ENCODE measurements around the gene SFXN2.

SFXN2 gene

GRCh38 chr10:102668326-102669107 lies 45.9 kb upstream of the SFXN2 start:
- Histone ChIP-seq H3K27ac (ENCODE audit: low read depth, low read length) (no peak overlapping the region), H3K4me1 (ENCODE audit: control insufficient read depth, low read length) (peaks cover 3% of the 10 kb centered on the region), H3K36me3 (ENCODE audit: control insufficient read depth, low read length) (no peaks in the 10 kb centered on the region), H3K79me2 (ENCODE audit: control insufficient read depth, low read length) (no peaks in the 10 kb centered on the region), H3K9me3 (ENCODE audit: control insufficient read depth, insufficient read depth, low read length) (no peaks in the 10 kb centered on the region), H3K4me3 (ENCODE audit: low read length) (no peak overlapping the region), H4K20me1 (ENCODE audit: control insufficient read depth, insufficient read depth, low read depth, low read length) (no peaks in the 10 kb centered on the region), H3K27me3 (ENCODE audit: control insufficient read depth, low read length) (no peaks in the 10 kb centered on the region), H3K9me2 (replicated peaks; ENCODE audit: control insufficient read depth, low read length) (no peaks in the 10 kb centered on the region), H3F3A (ENCODE audit: control insufficient read depth, insufficient read depth) (0 out of 2 replicates have a peak, but pooled peaks cover 4% of the 10 kb centered on the region), H3K4me2 (ENCODE audit: low read length) (no peak overlapping the region)
- TF ChIP-seq EZH2phosphoT487 (IDR thresholded peaks at IDR 0.05; ENCODE audit: borderline replicate concordance, low read length) (no peak), CTCF (IDR thresholded peaks at IDR 0.05; ENCODE audit: low read depth, low read length, poor library complexity, severe bottlenecking) (no peak)

GRCh38 chr10:102669206-102670064 lies 45.0 kb upstream of the SFXN2 start:
- H3F3A ChIP-seq (ENCODE audit: control insufficient read depth, insufficient read depth): 0 out of 2 replicates have a peak, but pooled peaks cover 3% of the 10 kb centered on the region
- H4K20me1 ChIP-seq (ENCODE audit: control insufficient read depth, insufficient read depth, low read depth, low read length): no peaks in the 10 kb centered on the region
- no peaks in the 10 kb centered on the region for H3K36me3 ChIP-seq (ENCODE audit: control insufficient read depth, low read length)
- H3K9me2 ChIP-seq (replicated peaks; ENCODE audit: control insufficient read depth, low read length): no peaks in the 10 kb centered on the region
- H3K4me2 ChIP-seq (ENCODE audit: low read length): no peak overlapping the region
- no peak overlapping the region for H3K27ac ChIP-seq (ENCODE audit: low read depth, low read length)
- no peak overlapping the region for H3K4me3 ChIP-seq (ENCODE audit: low read length)
- H3K4me1 ChIP-seq (ENCODE audit: control insufficient read depth, low read length): peaks cover 10% of the 10 kb centered on the region
- no peak for TF ChIP-seq EZH2phosphoT487 (IDR thresholded peaks at IDR 0.05; ENCODE audit: borderline replicate concordance, low read length)
- TF ChIP-seq CTCF (IDR thresholded peaks at IDR 0.05; ENCODE audit: low read depth, low read length, poor library complexity, severe bottlenecking): peak; percentile 80
- no peaks in the 10 kb centered on the region for H3K27me3 ChIP-seq (ENCODE audit: control insufficient read depth, low read length)
- no peaks in the 10 kb centered on the region for H3K79me2 ChIP-seq (ENCODE audit: control insufficient read depth, low read length)
- no peaks in the 10 kb centered on the region for H3K9me3 ChIP-seq (ENCODE audit: control insufficient read depth, insufficient read depth, low read length)

GRCh38 chr10:102670065-102670670 lies 44.3 kb upstream of the SFXN2 start:
- H3K27ac ChIP-seq (ENCODE audit: low read depth, low read length): no peak overlapping the region
- no peaks in the 10 kb centered on the region for H3K9me2 ChIP-seq (replicated peaks; ENCODE audit: control insufficient read depth, low read length)

More at GRCh38 chr10:102670065-102670670, 44.3 kb upstream of the SFXN2 start:
- Histone ChIP-seq H3K4me1 (ENCODE audit: control insufficient read depth, low read length) (peaks cover 17% of the 10 kb centered on the region), H3K4me3 (ENCODE audit: low read length) (no peak overlapping the region), H3K36me3 (ENCODE audit: control insufficient read depth, low read length) (no peaks in the 10 kb centered on the region), H3F3A (ENCODE audit: control insufficient read depth, insufficient read depth) (no peaks in the 10 kb centered on the region), H3K79me2 (ENCODE audit: control insufficient read depth, low read length) (no peaks in the 10 kb centered on the region), H3K27me3 (ENCODE audit: control insufficient read depth, low read length) (no peaks in the 10 kb centered on the region), H3K9me3 (ENCODE audit: control insufficient read depth, insufficient read depth, low read length) (no peaks in the 10 kb centered on the region), H3K4me2 (ENCODE audit: low read length) (no peak overlapping the region), H4K20me1 (ENCODE audit: control insufficient read depth, insufficient read depth, low read depth, low read length) (no peaks in the 10 kb centered on the region)
- no peak for TF ChIP-seq EZH2phosphoT487 (IDR thresholded peaks at IDR 0.05; ENCODE audit: borderline replicate concordance, low read length)
- TF ChIP-seq CTCF (IDR thresholded peaks at IDR 0.05; ENCODE audit: low read depth, low read length, poor library complexity, severe bottlenecking): peak; percentile 8
